ENCODE data around the gene MMP21.

Gene MMP21

DNA sequence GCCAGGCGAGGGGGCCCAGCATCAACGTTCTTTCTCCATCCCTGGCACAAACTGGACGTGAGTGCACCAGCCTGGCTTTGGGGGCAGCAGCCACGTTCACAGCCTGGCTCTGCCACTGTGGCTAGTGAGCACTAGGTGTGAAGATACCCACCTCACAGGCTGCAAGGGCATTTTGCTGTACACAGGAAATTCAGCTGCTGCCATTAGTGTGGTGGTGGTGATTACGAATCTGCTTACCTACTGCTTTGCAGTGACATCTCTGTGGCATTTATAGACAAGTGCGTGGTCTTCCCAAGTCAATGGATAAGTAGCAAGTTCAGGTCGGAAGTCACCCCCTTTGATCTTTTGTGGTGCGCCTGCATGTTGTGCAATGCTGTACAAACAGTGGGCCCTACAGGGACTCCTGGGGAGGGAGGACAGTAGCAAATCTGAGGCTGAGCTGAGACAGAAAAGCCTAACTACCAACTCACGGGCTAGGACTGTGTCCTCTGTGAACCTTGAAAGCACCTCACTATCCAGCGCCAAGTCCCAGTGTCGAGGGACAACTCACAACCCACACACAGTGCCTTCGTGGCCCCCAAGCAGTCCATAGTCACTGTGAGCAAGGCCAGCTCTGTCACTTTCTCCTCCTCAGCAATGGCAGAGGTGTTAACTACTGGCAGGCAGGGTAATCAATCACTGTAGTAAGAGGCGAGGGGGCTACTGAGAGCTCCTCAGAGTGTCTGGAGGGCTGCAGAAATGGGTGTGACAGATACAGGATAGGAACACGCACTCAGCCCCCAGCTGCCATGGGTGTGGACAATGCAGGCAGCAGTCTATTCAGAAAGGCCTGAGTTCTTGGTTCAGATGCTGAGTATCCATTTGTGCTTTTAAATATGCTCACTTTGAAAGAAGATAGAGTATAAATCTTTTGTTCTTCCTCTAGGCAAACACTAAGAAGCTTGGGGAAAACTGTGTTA, 17.0 kb upstream of the MMP21 start:
- DNase-seq (ENCODE audit: low read depth in 2 of 2), result no peak

DNA sequence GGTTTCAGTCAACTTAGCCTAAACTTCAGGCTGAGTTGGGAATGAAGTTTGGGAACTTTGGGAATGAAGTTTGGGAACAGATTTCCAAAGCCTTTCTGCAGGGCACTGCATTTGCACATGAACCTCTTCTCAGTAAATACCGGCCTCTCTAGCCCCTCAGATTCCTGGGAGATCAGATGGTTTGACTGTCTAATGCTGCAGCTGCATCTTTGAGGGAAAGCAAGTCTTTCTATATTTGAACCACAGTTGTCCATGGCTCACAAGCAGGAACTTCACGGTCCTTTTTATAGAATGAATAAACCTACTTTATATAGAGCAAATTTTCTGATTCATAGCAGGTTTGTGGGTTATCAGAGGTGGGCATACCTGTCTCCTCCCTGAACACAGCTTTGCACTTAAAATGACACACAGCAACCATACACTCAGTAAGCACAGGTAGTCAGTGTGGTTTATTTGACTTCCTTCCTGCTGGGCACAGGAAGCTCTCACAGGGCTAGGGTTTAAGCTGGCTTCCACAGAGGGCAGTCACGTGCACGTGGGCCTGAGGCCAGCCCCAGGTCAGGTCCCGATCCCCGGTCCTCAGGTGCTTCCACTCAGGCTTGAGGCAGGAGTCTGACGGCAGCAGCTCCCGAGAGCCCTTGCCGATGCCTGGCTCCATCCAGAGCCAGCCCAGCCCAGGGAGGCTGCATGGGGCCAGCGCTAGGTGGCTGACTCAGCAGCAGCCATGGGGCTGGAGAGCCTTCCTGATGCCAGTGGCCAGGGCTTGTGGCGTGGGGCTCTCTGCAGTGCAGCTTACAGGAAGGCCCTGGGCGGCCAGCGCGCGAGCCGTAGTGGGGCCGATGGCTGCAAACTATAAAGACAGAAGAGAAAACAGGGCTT, 12.8 kb upstream of the MMP21 start:
- no peak for DNase-seq (ENCODE audit: low read depth in 2 of 2)

GRCh38 chr10:125785791-125786190, 10.2 kb upstream of the MMP21 start:
- DNase-seq (ENCODE audit: low read depth in 2 of 2), result no peak

DNA sequence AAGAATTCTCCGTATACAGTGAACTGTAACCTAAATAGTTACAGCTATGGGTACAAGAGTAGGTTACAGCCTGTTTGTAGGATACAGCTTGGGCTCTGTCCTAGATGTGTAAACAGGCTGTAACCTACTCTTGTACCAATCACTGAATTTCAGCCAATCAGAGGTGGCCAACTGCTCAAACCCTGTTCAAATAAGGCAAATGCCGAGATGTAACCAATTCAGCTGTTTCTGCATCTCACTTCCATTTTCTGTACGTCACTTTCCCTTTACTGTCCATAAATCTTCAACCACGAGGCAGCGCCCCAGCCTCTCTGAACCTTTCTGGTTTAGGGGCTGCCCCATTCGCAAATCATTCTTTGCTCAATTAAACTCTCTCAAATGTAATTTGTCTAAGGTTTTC, 8.3 kb upstream of the MMP21 start:
- no peak for DNase-seq (ENCODE audit: low read depth in 2 of 2)

- DNase-seq (ENCODE audit: low read depth in 2 of 2), result no peak
These were observed 7.8 kb upstream of the MMP21 start for GRCh38 chr10:125783408-125783807.

GRCh38 chr10:125782616-125783015, 7.0 kb upstream of the MMP21 start:
- no peak for DNase-seq (ENCODE audit: low read depth in 2 of 2)

GRCh38 chr10:125782054-125782453, 6.4 kb upstream of the MMP21 start:
- no peak for DNase-seq (ENCODE audit: low read depth in 2 of 2)

DNA sequence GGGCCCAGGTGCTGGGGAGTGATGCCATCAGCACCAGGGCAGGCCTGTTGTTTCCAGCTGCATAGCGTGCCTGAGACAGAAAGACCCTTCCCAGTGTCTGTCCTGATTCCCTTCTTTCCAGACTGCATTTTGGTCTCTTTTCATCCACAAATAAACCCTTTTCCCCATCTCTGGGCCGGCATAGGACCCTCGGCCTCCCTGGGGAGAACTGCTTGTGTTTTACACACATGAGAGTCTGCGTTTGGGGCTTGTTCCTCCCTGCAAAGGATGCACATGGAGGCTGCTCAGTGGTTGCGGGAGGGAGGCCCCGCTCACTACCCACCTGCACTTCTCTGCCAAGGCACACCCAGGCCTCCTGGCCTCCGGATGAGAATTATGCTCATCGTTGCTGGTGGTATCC, 5.8 kb upstream of the MMP21 start:
- no peak for DNase-seq (ENCODE audit: low read depth in 2 of 2)

- no peak for DNase-seq (ENCODE audit: low read depth in 2 of 2)
These were observed 4.0 kb upstream of the MMP21 start for GRCh38 chr10:125779403-125780327.

DNA sequence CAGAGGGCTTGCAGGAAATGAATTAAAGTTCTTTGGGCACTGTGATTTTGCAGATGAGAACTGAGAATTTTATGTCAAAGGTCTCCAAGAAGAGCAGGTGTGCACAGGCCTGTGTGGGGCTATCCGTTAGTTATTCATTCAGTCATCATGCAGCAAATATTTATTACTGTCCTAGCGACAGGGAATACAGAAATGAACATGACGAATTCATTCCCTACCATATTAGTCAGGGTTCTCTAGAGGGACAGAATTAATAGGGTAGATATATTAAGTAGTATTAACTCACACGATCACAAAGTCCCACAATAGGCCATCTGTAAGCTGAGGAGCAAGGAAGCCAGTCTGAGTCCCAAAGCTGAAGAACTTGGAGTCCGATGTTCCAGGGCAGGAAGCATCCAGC, 2.9 kb upstream of the MMP21 start:
- DNase-seq (ENCODE audit: low read depth in 2 of 2), result no peak

DNA sequence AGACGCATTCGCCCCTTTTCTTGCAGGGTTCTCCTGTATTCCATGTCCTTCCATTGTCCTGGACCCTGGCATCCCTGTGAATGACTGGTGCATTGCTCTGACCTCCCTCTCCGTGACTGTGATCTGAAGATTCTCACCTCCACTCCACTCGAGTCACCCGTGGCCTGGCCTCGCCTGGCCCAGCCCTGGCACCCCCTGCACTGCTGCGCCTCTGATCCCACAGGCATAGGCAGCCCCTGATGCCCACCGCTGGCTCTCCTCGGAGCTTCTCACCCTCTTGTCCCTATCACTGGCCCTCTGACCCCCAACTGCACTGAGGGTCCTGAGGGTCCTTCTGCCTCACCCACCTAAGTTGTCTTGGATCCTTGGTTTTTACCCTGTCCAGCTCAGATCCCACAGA, 2.2 kb upstream of the MMP21 start:
- no peak for DNase-seq (ENCODE audit: low read depth in 2 of 2)

GRCh38 chr10:125774581-125775191, 935 bp downstream of the MMP21 start:
- DNase-seq (ENCODE audit: low read depth in 2 of 2), result no peak

DNA sequence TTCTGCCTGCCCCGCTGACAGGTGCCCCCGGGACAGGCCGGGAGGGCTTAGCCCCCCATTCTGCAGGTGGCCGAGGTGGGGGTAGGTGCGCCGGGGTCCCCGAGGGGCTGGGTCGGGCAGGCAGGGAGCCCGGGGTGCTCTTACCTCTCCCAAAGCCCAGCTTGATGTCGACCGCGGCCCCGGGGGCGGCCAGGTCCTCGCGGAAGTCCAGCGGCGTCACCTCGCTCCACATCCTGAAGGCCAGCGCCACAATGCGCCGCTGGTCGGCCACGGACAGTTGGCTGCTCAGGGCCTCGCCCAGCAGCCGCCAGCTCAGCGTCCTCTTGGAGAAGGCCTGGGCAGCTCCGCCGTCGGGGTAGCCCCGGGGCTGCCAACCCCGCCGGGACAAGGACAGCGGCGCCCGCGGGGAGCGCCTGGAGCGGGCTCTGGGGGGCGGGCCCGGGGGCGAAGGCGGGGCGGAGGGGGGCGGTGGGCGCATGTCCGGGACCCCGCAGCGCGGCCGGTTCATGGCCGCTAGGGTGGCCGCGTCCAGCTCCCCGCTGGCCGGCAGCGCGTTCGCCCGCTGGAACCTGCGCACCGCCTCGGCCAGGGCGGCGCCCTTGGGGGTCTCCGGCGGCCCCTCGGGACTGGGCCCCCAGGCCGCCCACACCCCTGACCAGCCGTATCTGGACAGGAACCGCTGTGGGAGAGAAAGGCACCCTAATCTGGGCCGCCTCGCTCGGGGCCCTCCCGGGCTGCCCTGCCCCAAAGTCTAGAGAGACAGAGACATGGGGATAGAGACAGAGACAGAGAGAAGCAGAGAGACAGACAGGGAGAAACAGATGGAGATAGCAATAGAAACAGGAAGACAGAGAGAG, 1.7 kb downstream of the MMP21 start:
- DNase-seq (ENCODE audit: low read depth in 2 of 2), result no peak

DNA sequence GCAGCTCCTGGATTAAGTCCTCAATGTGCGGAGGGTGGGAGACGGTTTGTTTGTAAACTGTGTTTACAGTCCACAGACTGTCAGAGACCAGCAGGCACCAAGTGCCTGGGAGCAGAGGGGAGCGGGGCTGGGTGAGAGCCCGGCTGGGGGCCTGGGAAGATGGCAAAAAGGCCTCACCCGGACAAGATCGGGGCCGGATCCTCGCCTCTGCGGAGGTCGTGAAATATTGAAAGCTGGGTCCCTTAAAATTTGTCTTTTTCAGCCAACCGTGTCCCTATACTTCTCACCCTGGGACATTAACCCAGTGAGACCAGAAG, 2.8 kb downstream of the MMP21 start:
- DNase-seq (ENCODE audit: low read depth in 2 of 2), result no peak

DNA sequence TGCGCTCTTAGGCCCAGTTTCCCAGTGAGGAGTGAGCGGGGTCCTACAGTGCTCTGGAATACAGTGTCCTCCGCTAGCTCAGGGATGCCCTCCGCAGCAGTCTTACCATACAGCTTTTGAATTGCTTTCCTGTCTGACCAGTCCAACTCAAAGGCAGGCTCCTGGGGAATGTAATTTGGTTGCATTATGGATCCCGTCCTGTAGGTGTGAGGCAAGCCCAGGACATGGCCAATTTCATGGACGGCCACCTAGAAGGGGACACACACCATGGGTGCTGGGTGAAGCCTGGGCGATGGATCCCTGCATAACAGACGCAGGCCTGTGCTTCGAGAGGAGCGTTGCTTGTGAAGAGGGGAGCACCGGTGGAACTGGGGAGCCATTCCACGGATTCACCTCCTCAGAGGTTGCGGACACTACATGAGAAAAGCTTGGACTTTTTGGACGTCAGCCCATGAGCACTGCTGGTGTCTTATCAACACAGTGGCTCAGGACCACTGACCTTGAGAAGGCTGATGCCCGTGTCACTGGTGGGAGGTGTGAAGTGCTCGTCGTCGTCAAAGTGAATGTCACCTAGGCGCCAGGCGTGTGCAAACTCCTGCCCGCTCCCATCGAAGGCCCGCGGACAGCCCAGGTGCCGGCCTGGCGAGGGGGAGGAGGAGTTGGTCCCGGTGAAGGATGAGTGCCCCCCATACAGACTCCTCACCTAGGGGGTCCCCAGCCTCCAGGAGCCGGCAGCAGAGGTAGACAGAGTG, 3.3 kb downstream of the MMP21 start:
- DNase-seq (ENCODE audit: low read depth in 2 of 2), result no peak

- DNase-seq (ENCODE audit: low read depth in 2 of 2), result no peak
These were observed 4.8 kb downstream of the MMP21 start for GRCh38 chr10:125770844-125771243.

GRCh38 chr10:125769175-125769574, 6.4 kb downstream of the MMP21 start:
- no peak for DNase-seq (ENCODE audit: low read depth in 2 of 2)

- DNase-seq (ENCODE audit: low read depth in 2 of 2), result no peak
These were observed 7.3 kb downstream of the MMP21 start for GRCh38 chr10:125768219-125768855.

DNA sequence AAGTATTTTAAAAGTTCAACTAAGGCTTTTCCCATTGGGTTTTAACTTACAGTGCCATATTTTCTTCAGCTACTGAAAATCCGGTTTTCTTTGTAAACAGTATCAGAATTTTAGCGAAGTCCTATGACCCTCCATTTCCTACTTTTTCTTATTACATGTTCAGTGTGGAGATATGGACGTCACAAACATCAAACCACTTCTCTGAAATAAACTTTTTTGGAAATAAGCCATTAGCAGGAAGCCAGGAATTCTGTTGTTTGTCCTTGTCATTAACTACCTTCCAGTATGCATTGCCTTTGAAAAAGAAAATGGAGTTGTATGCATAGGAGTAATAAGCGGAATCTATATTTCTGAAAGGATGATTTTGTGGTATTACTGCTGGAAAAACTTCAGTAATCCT, 9.1 kb downstream of the MMP21 start:
- no peak for DNase-seq (ENCODE audit: low read depth in 2 of 2)

Measured in stimulated activated CD8-positive, alpha-beta memory T cell treated with anti-CD3 and anti-CD28 coated beads, Interleukin-2, amount 100 ng/mL, for 48 hours (primary cell).